Fibroblast of villous mesenchyme (primary cell): Measurements from ENCODE around the gene LDB3. TPM values are rescaled to one million over a fixed set of nuclear protein-coding genes. Genes with fewer than 3 reads are reported as not detected.
"Not testable (repeated sequence)": the region's sequence is repeated elsewhere in the genome, so short reads cannot be mapped to it uniquely, and the experiment has no call there.

Experiments used
- DNase-seq: peaks from one replicate; pipeline ENCODE4 v3.0.0-alpha.2; 2010; ENCODE audit warnings: low read depth
- H3K4me3 ChIP-seq: 2 replicates; pipeline ENCODE4 v1.5.1; 2011; ENCODE audit warnings: low read depth, mild to moderate bottlenecking, low read length
- CTCF ChIP-seq: IDR thresholded peaks from 2 replicates; pipeline ENCODE4 v1.5.1; 2012; ENCODE audit warnings: low read depth, mild to moderate bottlenecking, low read length; ENCODE audit not compliant: insufficient read depth
- total RNA-seq: library from RNA; depleted of rRNA; stranded (reverse); fragments of >200 nt; gene quantifications from 2 replicates; pipeline ENCODE4 v1.2.3, GENCODE V29; 2012

LDB3 gene
- total RNA-seq, 1 donor: under 0.01 TPM

GRCh38 chr10:86636311-86636710 lies 32.0 kb upstream of the LDB3 start:
- DNase-seq: no peak
- TF ChIP-seq CTCF: no peak
- no peak overlapping the region for H3K4me3 ChIP-seq

GRCh38 chr10:86642021-86642420 lies 26.3 kb upstream of the LDB3 start:
- H3K4me3 ChIP-seq: no peak overlapping the region
- DNase-seq: no peak
- TF ChIP-seq CTCF: no peak

GRCh38 chr10:86642499-86642898 lies 25.8 kb upstream of the LDB3 start:
- no peak for TF ChIP-seq CTCF
- H3K4me3 ChIP-seq: no peak overlapping the region
- DNase-seq: peak; percentile 22

GRCh38 chr10:86644152-86644793 lies 24.0 kb upstream of the LDB3 start:
- TF ChIP-seq CTCF: peak; percentile 23
- peak; percentile 18 for DNase-seq

DNA sequence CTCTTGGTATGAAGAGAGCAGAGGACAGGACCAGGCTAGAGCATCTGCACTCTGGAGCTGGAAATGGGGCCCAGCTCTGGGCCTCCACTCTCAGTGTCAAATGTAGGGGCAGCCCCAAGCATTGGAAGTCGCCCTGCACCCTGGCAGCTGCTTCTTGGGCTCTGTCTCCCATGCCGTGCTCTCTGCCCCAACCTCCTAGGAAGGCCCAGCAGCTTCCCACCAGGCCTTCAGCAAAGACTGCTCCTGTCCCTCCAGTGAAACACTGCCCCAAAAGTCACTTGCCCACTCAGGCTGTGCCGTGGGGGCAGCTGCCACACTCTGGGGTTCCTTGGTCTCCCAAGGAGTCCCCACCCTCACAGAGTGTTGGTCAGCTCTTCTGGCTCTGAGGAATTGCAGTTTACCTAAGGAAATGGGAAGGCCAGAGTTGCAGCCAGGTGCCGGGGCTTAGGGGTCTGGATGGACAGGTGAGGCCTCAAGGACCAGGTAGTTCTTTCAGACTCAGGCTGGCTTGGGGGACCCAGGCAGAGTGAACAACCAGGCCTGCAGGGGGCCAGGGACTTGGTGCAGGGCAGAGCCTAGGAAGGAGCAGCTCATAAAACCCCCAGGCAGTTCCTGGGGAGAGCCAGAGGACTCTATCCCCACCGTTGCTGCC lies 23.4 kb upstream of the LDB3 start:
- no peak for DNase-seq
- no peak for TF ChIP-seq CTCF

More at GRCh38 chr10:86644152-86644793, 24.0 kb upstream of the LDB3 start:
- H3K4me3 ChIP-seq: no peak overlapping the region

DNA sequence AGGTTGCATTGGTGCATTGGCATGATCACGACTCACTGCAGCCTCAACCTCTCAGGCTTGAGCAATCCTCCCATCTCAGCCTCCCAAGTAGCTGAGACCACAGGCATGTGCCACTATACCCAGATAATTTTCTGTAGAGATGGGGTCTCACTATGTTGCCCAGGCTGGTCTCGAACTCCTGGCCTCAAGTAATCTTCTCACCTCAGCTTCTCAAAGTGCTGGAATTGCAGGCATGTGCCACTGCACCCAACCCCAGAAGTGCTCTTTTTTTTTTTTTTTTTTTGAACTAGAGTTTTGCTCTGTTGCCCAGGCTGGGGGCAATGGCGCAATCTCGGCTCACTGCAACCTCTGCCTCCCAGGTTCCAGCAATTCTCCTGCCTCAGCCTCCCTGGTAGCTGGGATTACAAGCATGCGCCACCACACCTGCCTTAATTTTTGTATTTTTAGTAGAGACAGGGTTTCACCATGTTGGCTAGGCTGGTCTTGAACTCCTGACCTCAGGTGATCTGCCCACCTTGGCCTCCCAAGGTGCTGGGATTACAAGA lies 22.6 kb upstream of the LDB3 start:
- not testable (repeated sequence) for DNase-seq, H3K4me3 ChIP-seq

More for the DNA sequence above, 23.4 kb upstream of the LDB3 start:
- H3K4me3 ChIP-seq: no peak overlapping the region

DNA sequence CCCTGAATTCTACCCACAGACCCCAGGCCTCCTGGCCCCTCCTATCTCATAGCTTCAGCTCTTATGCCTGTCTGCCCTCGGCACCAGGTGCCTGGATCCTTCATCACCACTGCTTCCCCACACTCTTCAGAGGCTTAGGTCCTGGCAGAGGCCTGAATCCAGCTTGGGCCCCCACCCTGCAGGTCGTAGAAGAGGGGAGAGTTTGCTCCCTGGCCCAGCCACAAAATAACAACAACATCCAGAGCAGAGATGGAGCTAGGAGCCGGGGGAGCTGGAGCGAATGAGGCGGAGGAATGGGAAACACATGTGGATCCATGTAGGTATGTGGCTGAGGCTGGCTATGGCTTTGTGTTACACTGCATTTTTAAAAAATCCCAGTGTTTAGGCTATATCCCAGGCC lies 21.8 kb upstream of the LDB3 start:
- no peak for TF ChIP-seq CTCF
- no peak overlapping the region for H3K4me3 ChIP-seq
- DNase-seq: no peak
